B cell (primary cell): ENCODE results near the gene MTIF2. TPM values are rescaled to one million over a fixed set of nuclear protein-coding genes. Genes with fewer than 3 reads are reported as not detected.

Source experiments
- ATAC-seq: fragments of 200-7000 bp; cut with Tn5 transposase; one replicate; pipeline ENCODE4 v1.10.0; 2021; ENCODE audit warnings: low read depth, mild to moderate bottlenecking, moderate number of reproducible peaks, moderate library complexity
- CTCF ChIA-PET: fragments of 350-600 bp; sonication (Branson Sonifier 250); formaldehyde crosslinking; loops from one replicate; lab custom pipeline; 2021; ENCODE audit warnings: antibody characterized with exemption, inconsistent platforms; lab: Charles Lee
- POLR2A ChIA-PET: fragments of 350-600 bp; sonication (Branson Sonifier 250); formaldehyde crosslinking; loops from one replicate; lab custom pipeline; 2021; ENCODE audit warnings: antibody characterized with exemption; lab: Charles Lee
- DNase-seq: peaks from one replicate; pipeline ENCODE4 v3.0.0; 2013
- H2AFZ ChIP-seq: 2 replicates; pipeline ENCODE4 v1.6.1; 2012; ENCODE audit warnings: mild to moderate bottlenecking, low read depth, low read length; ENCODE audit not compliant: insufficient read depth, poor library complexity, severe bottlenecking
- H3K27ac ChIP-seq, 2 donors: 1 replicate in 1 of 2; 2 replicates in 1 of 2; pipeline ENCODE4 v1.5.1; 2012 to 2013; ENCODE audit warnings: low read length in 2 of 2, mild to moderate bottlenecking in 2 of 2, moderate library complexity in 1 of 2
- H3K27me3 ChIP-seq, 4 experiments: fragments of 200-600 bp in 1 of 4; sonication (generic) in 1 of 4; replicated peaks in 1 of 4; 1 replicate in 2 of 4; 2 replicates in 2 of 4; pipeline versions ENCODE4 v1.6.1 to v1.7.0; 2013 to 2016; ENCODE audit warnings: low read length in 3 of 4, mild to moderate bottlenecking in 2 of 4, mixed read lengths in 1 of 4, moderate library complexity in 1 of 4; ENCODE audit not compliant: insufficient read depth in 4 of 4, control insufficient read depth in 3 of 4; ENCODE audit errors: control extremely low read depth in 1 of 4
- H3K36me3 ChIP-seq, 2 experiments: replicated peaks in 1 of 2; 1 replicate in 1 of 2; 2 replicates in 1 of 2; pipeline versions ENCODE4 v1.6.1 to v1.7.1; 2013; ENCODE audit warnings: low read length in 1 of 2; ENCODE audit not compliant: insufficient read depth in 2 of 2, control insufficient read depth in 1 of 2; ENCODE audit errors: control extremely low read depth in 1 of 2, extremely low read depth in 1 of 2
- H3K4me1 ChIP-seq, 2 donors: fragments of 200-600 bp in 1 of 2; sonication (generic) in 1 of 2; 1 replicate in 1 of 2; 2 replicates in 1 of 2; pipeline versions ENCODE4 v1.5.1 to v1.6.1; 2013 to 2017; ENCODE audit warnings: low read length in 2 of 2; ENCODE audit not compliant: control insufficient read depth in 2 of 2, insufficient read depth in 2 of 2
- H3K4me2 ChIP-seq: replicated peaks from 2 replicates; pipeline ENCODE3; 2012; ENCODE audit warnings: mild to moderate bottlenecking, low read depth, low read length; ENCODE audit not compliant: poor library complexity, severe bottlenecking
- H3K4me3 ChIP-seq, 5 experiments: fragments of 200-600 bp in 1 of 5; sonication (generic) in 1 of 5; 1 replicate in 3 of 5; 2 replicates in 2 of 5; pipeline versions ENCODE4 v1.5.1 to v1.7.0; 2011 to 2016; ENCODE audit warnings: low read length in 4 of 5, mild to moderate bottlenecking in 4 of 5, low read depth in 2 of 5, control low read depth in 1 of 5, moderate library complexity in 1 of 5; ENCODE audit not compliant: insufficient read depth in 1 of 5; ENCODE audit errors: control extremely low read depth in 1 of 5, extremely low read depth in 1 of 5
- H3K79me2 ChIP-seq: fragments of 200-600 bp; sonication (generic); one replicate; pipeline ENCODE4 v1.6.0; 2016; ENCODE audit warnings: low read length; ENCODE audit not compliant: control insufficient read depth, insufficient read depth
- H3K9ac ChIP-seq: fragments of 200-600 bp; sonication (generic); 2 replicates; pipeline ENCODE4 v1.6.1; 2017; ENCODE audit warnings: mild to moderate bottlenecking, low read length, moderate library complexity
- H3K9me3 ChIP-seq, 3 donors: one replicate each; pipeline versions ENCODE4 v1.6.1 to v1.7.1; 2013; ENCODE audit warnings: low read length in 2 of 3; ENCODE audit not compliant: control insufficient read depth in 2 of 3, insufficient read depth in 1 of 3; ENCODE audit errors: control extremely low read depth in 1 of 3
- H4K20me1 ChIP-seq: 2 replicates; pipeline ENCODE4 v1.6.0; 2012; ENCODE audit warnings: mild to moderate bottlenecking, low read length; ENCODE audit not compliant: insufficient read depth, control insufficient read depth, poor library complexity, severe bottlenecking
- H3K27ac Mint-ChIP-seq: one replicate; pipeline ENCODE4 v1.8.0; 2021; ENCODE audit warnings: mixed read lengths
- H3K27me3 Mint-ChIP-seq: one replicate; pipeline ENCODE4 v1.8.0; 2021; ENCODE audit warnings: mixed read lengths
- H3K4me1 Mint-ChIP-seq: one replicate; pipeline ENCODE4 v1.8.0; 2021; ENCODE audit warnings: mixed read lengths
- H3K4me3 Mint-ChIP-seq: one replicate; pipeline ENCODE4 v1.8.0; 2021; ENCODE audit warnings: mixed read lengths
- H3K9me3 Mint-ChIP-seq: one replicate; pipeline ENCODE4 v1.8.0; 2022; ENCODE audit warnings: mixed read lengths; ENCODE audit not compliant: insufficient read depth
- CTCF ChIP-seq: fragments of 200-600 bp; IDR thresholded peaks from one replicate; pipeline ENCODE4 v1.8.0; 2022; ENCODE audit warnings: antibody characterized with exemption, mild to moderate bottlenecking
- EZH2 ChIP-seq: IDR thresholded peaks from 2 replicates; pipeline ENCODE4 v1.6.1; 2012; ENCODE audit warnings: borderline replicate concordance, low read depth, mild to moderate bottlenecking, moderate library complexity, low read length; ENCODE audit not compliant: insufficient read depth, poor library complexity, severe bottlenecking
- WGBS: methylation state at CpG from one replicate; pipeline ENCODE4 v1.1.5; 2013; ENCODE audit warnings: missing lambda C conversion rate; ENCODE audit not compliant: insufficient coverage; 5-methylcytosine and 5-hydroxymethylcytosine counted together
- intact Hi-C: fragments of 100-400 bp; cut with micrococcal nuclease; formaldehyde crosslinking; loops from one replicate; pipeline ENCODE4 v1.10.0; 2022
- polyA minus RNA-seq: library from RNA; depleted of rRNA, polyadenylated mRNA; stranded (reverse); fragments of >200 nt; gene quantifications from 2 replicates; pipeline ENCODE4 v1.2.3, GENCODE V29; 2012
- polyA plus RNA-seq: library from polyadenylated mRNA; depleted of rRNA; stranded (reverse); fragments of >200 nt; gene quantifications from 2 replicates; pipeline ENCODE4 v1.2.3, GENCODE V29; 2012
- total RNA-seq, 2 donors: library from RNA; stranded (reverse); fragments of 120-200 nt in 1 of 2; gene quantifications; 1 replicate in 1 of 2; 2 replicates in 1 of 2; pipeline versions ENCODE4 v1.2.3 to v1.2.4, GENCODE V29; 2013 to 2022

The MTIF2 gene
- 36.7 and 37.4 TPM in 2 replicates for total RNA-seq
- 37.9 TPM for total RNA-seq (2013)
- polyA plus RNA-seq = 12.9 and 18.4 TPM in 2 replicates
- polyA minus RNA-seq = 16.3 and 17.1 TPM in 2 replicates

- Histone ChIP-seq H2AFZ (peak within 1 kb of the TSS; percentile 79), H3K4me1 (peaks cover 12 to 14% of the 10 kb centered on the region in 2 donors), H3K4me2 (peak within 1 kb of the TSS; percentile 78), H3K9me3 (no peaks in the 10 kb centered on the region), H3K4me3 (peak within 1 kb of the TSS; percentile 70 to 92 (median 82)), H3K9ac (peak within 1 kb of the TSS; percentile 71), H3K36me3 (peaks cover 1 to 5% of the 10 kb centered on the region in 2 experiments), H4K20me1 (no peaks in the 10 kb centered on the region), H3K79me2 (no peaks in the 10 kb centered on the region), H3K27me3 (no peaks in the 10 kb centered on the region), H3K27ac (peak within 1 kb of the TSS; percentile 78 to 83)
- POLR2A ChIA-PET = interaction anchor here (1.9 kb wide), 1 partner anchor 36 kb away, joined by 6 read pairs; the partner anchor contains the start of genes CLHC1 and RPS27A
- Mint-ChIP-seq H3K27me3 (no peaks in the 10 kb centered on the region), H3K9me3 (no peaks in the 10 kb centered on the region), H3K4me3 (peak within 1 kb of the TSS; percentile 97), H3K27ac (peak within 1 kb of the TSS; percentile 95), H3K4me1 (peaks cover 18% of the 10 kb centered on the region)
- intact Hi-C loops = loop anchor here (1.0 to 2.0 kb wide), 4 partner anchors 13 to 250 kb away; partner anchors contain the start of genes CFAP36, CLHC1 and RPS27A
- WGBS = under 1% methylated on average over 41 of the region's 43 CpGs
- no peak for TF ChIP-seq EZH2
- TF ChIP-seq CTCF = no peak
- CTCF ChIA-PET = no interaction called here
- DNase-seq (peak; percentile 91), ATAC-seq (peak; percentile 90)
These were observed at the start of gene MTIF2 for GRCh38 chr2:55268907-55269644. TSS of gene MTIF2 (minus strand) at chr2:55269231. CDS start at chr2:55263858, 5,373 bp downstream.

GRCh38 chr2:55314985-55315384 lies 46.0 kb upstream of the MTIF2 start:
- intact Hi-C loops = no loop called here
- peaks cover 0 to 9% of the 10 kb centered on the region in 2 experiments for H3K36me3 ChIP-seq
- H3K9me3 Mint-ChIP-seq = no peaks in the 10 kb centered on the region
- CTCF ChIA-PET = no interaction called here
- H3K27me3 Mint-ChIP-seq = no peaks in the 10 kb centered on the region
- H3K79me2 ChIP-seq = no peaks in the 10 kb centered on the region
- H3K9me3 ChIP-seq = no peaks in the 10 kb centered on the region
- H3K4me2 ChIP-seq = no peak overlapping the region
- no peak overlapping the region for H3K27ac Mint-ChIP-seq
- H3K27me3 ChIP-seq = no peaks in the 10 kb centered on the region
- no peak for ATAC-seq
- H4K20me1 ChIP-seq = no peaks in the 10 kb centered on the region
- no peak overlapping the region for H3K9ac ChIP-seq
- TF ChIP-seq CTCF = no peak
- TF ChIP-seq EZH2 = no peak
- H3K4me1 ChIP-seq = no peaks in the 10 kb centered on the region
- POLR2A ChIA-PET = no interaction called here
- 67% methylated on average over 1 of the region's 1 CpG for WGBS
- H2AFZ ChIP-seq = no peak overlapping the region
- H3K4me3 ChIP-seq = no peak overlapping the region
- DNase-seq = no peak
- no peaks in the 10 kb centered on the region for H3K4me1 Mint-ChIP-seq
- no peak overlapping the region for H3K27ac ChIP-seq
- no peak overlapping the region for H3K4me3 Mint-ChIP-seq
